ENCODE results near the gene ACBD6.

- TF ChIP-seq, protein P1, sequence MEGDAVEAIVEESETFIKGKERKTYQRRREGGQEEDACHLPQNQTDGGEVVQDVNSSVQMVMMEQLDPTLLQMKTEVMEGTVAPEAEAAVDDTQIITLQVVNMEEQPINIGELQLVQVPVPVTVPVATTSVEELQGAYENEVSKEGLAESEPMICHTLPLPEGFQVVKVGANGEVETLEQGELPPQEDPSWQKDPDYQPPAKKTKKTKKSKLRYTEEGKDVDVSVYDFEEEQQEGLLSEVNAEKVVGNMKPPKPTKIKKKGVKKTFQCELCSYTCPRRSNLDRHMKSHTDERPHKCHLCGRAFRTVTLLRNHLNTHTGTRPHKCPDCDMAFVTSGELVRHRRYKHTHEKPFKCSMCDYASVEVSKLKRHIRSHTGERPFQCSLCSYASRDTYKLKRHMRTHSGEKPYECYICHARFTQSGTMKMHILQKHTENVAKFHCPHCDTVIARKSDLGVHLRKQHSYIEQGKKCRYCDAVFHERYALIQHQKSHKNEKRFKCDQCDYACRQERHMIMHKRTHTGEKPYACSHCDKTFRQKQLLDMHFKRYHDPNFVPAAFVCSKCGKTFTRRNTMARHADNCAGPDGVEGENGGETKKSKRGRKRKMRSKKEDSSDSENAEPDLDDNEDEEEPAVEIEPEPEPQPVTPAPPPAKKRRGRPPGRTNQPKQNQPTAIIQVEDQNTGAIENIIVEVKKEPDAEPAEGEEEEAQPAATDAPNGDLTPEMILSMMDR (IDR thresholded peaks at IDR 0.05) = peak; percentile 45 to 65 (median 60)
- TF ChIP-seq POLR2A (IDR thresholded peaks at IDR 0.05) (no peak), POLR2AphosphoS5 (IDR thresholded peaks at IDR 0.05; ENCODE audit: insufficient read depth in 1 of 2, low read depth in 1 of 2) (no peak)
These were observed 249.5 kb downstream of the ACBD6 start for GRCh38 chr1:180252638-180253536.

Data from vagina (tissue), 2 donors.